NCI-H82 (cell line): Measurements from ENCODE around the gene UBE2J1.

ENCODE experiments used
- DNase-seq: peaks from one replicate; lab custom pipeline; 2025; lab: John Stamatoyannopoulos, UW

Gene UBE2J1

GRCh38 chr6:89364586-89364985 lies 12.1 kb upstream of the UBE2J1 start:
- no peak for DNase-seq

DNA sequence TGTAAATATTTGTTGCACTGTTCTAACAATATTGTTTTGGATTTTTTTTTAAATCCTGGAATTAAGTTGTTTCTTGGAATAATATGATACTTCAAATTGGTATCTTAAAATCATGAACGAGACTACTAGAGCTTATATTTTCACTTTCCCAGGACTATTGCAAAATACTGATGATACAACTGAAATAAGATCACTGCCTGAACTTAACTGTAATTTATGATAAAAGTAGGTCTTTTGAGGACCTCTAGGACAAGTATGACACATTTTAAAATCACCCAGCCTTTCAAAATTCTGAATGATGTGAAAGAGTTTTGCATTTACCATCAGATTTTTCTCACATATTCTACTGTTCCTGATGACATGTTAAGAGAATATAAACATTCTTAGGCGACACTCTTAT lies 8.6 kb upstream of the UBE2J1 start:
- DNase-seq: no peak

GRCh38 chr6:89360415-89360999 lies 8.0 kb upstream of the UBE2J1 start:
- no peak for DNase-seq

- peak; percentile 18 for DNase-seq
Measured at GRCh38 chr6:89359561-89359960, 7.0 kb upstream of the UBE2J1 start.

GRCh38 chr6:89357390-89357789 lies 4.9 kb upstream of the UBE2J1 start:
- DNase-seq: no peak

DNA sequence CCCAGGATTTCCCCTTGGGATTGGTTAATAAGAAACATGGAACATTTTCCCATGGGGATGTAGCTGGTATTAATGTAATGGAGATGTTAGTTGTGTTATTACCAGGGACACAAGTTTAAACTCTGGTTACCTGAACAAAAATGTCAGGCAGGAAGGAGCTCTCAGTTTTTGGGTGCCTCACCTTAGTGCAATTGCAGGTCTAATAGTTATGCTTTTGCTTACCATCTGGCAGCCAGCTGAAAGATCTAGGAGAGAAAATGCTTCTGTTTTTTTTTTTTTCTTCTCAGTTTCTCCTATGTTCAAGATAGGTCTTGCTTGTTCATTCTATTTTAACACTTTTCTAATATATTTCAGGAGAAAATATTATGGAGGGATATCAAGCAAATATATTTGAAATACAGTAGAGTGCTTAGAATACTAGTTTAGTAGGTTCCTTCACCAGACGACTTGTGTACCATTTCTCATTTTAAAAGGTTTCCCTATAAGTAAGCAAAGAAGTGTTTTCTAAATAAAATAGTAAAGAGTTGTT lies 4.2 kb upstream of the UBE2J1 start:
- no peak for DNase-seq

DNA sequence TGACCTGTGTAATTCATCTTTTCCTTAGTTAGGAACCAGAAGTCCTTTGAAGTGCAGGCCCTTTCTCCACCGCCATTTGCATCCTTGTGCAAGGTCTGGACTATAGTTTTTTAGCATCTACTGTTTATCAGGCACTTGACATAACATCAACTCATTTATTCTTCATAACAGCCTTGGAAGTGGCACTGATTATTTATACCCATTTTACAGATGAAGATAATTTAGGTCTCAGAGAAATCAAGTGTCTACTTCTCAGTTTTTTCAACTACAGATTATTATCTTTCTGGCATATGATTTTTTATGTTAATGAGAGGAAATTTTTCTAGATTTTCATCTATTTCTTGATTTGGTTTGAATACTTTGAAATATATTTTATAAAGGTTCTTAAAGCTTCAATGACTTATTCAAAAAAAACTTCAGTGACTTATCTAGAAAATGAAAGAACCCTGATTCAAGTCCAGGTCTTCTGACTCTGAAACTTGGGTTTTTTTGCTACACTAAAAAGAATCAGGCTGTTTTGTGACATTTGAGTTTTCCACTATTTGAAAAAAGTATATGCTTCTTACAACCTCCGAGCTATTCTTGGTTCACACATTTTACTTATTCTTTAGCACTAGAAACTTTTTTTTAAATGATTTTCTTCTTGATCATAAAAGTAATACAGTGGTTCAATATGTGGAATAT lies 3.1 kb upstream of the UBE2J1 start:
- no peak for DNase-seq

DNA sequence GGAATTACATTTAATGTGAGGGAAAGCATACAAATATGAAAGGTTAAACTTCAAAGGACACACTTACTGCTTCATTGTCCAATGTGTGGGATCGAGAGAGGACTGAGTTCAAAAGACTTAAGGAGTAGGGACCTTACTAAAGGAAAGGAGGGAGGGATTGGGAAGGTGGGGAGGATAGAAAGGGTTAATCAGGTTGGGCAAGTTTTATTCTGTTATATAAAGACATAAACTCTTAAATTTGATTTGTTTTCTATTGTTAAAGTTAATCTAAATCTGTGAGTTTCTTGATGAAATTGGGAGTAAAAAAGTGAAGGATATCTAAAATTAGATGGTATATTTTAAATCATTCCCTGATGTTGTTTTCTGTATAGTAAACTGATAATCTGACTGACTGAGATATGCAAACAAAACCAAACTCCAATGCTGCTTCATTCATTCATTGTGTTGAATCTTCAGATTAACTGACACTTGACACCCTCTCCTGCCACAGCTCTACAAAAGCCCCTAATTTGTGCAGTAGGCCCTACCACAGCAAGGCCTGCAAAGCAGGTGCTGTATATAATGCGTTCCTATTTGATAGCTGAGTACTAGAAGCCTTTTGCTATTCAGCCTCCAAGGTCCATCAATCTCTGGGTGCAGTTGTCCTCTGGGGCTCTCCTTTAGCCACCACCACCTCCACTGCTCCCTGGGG lies 1.3 kb upstream of the UBE2J1 start:
- peak; percentile 81 for DNase-seq

GRCh38 chr6:89353118-89353556 lies 615 bp upstream of the UBE2J1 start:
- no peak for DNase-seq

- peak; percentile 48 for DNase-seq
Measured at GRCh38 chr6:89351671-89352277, 748 bp downstream of the UBE2J1 start.

- no peak for DNase-seq
Measured at GRCh38 chr6:89350281-89350966, 2.1 kb downstream of the UBE2J1 start.

GRCh38 chr6:89348372-89348771 lies 4.2 kb downstream of the UBE2J1 start:
- DNase-seq: no peak

DNA sequence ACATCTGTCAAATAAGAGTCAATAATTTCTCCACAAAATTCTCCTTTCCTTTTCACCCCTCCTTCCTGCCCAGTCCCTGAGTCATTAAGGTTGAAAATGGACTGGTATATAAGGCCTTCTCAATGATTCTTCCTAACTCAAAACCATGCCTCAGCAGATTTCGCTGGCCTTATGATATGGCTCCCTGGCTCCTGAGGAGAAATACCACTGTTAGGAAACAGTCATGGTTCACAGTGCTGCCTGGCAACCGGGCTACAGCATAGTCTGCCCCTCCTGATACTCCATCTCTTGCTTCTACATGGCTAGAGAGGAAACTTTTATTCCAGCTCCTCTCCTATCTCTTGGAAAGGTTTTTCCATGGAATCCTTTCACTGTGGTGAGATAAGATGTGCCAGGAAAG lies 4.7 kb downstream of the UBE2J1 start:
- no peak for DNase-seq

- no peak for DNase-seq
Measured at GRCh38 chr6:89346433-89346832, 6.1 kb downstream of the UBE2J1 start.

DNA sequence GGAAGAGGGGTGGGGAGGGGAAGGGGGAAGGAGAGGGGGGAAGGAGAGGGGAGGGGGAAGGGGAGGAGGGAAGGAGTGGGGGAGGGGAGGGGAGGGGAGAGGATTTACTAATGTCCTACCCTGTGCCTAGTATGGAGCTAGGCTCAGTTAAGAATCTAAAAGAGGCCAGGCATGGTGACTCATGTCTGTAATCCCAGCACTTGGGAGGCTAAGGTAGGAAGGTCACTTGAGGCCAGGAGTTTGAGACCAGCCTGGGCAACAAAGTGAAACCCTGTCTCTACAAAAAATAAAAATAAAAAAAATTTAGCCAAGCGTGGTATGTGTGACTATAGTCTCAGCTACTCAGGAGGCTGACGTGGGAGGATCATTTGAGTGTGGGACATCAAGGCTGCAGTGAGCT lies 13.0 kb downstream of the UBE2J1 start:
- DNase-seq: peak; percentile 12

GRCh38 chr6:89335164-89335563 lies 17.4 kb downstream of the UBE2J1 start:
- DNase-seq: no peak

DNA sequence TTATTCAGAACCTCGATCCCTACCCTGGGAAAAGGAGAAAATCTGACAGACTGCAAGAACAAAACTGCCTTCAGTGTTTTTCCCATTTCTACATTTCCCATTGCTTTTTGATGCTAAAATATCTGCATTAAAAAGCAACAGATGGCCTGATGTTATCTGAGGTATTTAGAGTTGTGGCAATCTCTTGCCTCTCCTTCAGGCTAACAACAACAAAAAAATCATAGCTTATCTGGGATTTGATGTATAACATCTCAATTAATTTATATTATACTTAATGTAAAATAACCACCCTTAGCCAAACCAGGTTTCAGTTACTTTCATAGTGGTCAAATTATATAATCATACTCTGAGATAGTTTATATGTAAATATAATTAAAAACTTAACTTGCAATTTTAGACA lies 21.6 kb downstream of the UBE2J1 start:
- no peak for DNase-seq

DNA sequence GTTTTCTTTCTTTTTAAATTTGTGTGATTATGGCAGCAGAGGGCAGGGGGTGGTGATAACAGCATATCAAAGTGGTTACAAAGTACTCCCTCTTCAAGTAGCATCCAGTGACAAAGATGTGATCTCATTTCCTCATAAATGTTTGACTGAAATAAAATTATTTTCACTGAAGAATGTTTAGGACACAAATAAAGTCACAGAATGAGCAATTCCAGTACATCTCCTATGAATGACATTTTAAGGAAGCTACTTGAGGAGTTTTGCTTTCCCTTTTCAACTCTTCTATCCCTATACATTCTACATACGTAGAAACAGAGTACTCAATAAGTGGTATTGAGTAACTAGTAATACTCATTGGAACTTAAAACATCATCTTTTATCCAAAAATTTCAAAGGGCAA lies 23.5 kb downstream of the UBE2J1 start:
- no peak for DNase-seq

- DNase-seq: no peak
Measured at GRCh38 chr6:89324304-89324703, 28.2 kb downstream of the UBE2J1 start.

- no peak for DNase-seq
Measured at GRCh38 chr6:89323511-89323971, 29.0 kb downstream of the UBE2J1 start.

GRCh38 chr6:89321131-89321970 lies 31.2 kb downstream of the UBE2J1 start:
- no peak for DNase-seq
